HG03045 (cell line): ENCODE measurements around the gene RNF123.

Experiments used
- ATAC-seq: cut with Tn5 transposase; IDR thresholded peaks from one replicate; pipeline ENCODE4 v1.9.1; 2021; ENCODE audit warnings: mild to moderate bottlenecking, moderate library complexity; ENCODE audit not compliant: unreplicated experiment

The RNF123 gene

DNA sequence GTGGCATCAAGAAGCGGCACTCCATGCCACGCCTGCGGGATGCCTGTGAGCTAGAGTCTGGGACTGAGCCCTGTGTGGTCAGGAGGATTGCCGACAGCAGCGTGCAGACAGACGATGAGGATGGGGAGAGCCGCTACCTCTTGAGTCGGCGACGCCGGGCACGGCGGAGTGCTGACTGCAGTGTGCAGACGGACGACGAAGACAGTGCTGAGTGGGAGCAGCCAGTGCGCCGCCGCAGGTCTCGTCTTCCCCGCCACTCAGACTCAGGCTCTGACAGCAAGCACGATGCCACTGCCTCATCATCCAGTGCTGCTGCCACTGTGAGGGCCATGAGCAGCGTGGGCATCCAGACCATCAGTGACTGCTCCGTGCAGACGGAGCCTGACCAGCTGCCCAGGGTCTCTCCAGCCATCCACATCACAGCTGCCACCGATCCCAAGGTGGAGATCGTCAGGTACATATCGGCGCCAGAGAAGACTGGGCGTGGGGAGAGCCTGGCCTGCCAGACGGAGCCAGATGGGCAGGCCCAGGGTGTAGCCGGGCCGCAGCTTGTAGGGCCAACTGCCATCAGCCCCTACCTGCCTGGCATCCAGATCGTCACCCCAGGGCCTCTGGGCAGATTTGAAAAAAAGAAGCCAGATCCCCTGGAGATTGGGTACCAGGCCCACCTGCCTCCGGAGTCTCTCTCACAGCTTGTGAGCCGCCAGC is 32.0 kb upstream of the RNF123 start:
- ATAC-seq, result no peak

DNA sequence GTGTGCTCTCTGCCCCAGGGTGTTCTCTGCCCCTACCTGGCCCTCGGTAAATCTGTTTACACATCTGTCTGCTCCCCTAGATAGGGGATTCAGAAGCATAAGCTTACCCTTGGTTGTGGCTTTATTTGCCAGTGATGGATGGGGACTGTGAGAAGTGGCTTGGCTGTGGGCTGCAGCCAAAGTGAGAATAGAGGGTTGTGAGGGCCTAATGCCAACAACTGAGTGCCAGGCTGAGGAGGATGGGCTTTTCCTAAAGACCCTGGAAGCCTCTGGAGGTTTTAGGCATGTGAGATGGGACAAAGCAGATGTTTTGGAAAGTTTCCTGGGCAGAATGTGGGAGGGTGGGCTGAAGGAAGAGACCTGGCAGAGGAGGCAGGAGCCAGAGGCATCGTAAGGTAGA is 30.6 kb upstream of the RNF123 start:
- no peak for ATAC-seq

DNA sequence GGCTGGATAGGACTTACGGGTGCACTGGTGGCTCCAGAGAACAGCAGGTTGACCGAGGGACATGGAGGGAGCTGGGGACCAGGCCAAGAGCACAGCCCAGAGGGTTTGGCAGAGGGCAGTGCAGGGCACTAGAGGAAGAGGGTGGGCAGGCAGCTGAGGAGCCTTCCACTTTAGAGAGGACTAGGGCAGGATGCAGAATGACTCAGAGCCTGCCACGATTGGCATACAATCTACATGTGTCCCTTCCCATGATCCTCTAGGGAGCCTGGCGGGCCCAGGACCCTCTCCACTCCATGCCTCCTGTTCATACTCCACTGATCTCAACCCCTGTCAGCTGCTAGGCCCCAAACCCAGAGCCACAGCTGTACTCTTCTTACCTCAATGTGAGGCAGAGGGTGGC is 29.6 kb upstream of the RNF123 start:
- no peak for ATAC-seq

DNA sequence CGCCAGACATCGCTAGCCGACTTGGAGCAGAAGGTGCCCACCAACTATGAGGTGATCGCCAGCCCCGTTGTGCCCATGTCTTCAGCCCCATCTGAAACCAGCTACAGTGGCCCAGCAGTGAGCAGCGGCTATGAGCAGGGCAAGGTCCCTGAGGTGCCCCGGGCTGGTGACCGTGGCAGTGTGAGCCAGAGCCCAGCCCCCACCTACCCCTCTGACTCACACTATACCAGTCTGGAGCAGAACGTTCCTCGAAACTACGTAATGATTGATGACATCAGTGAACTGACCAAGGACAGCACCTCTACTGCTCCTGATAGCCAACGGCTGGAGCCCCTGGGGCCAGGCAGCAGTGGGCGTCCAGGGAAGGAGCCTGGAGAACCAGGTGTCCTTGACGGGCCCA is 28.1 kb upstream of the RNF123 start:
- no peak for ATAC-seq

DNA sequence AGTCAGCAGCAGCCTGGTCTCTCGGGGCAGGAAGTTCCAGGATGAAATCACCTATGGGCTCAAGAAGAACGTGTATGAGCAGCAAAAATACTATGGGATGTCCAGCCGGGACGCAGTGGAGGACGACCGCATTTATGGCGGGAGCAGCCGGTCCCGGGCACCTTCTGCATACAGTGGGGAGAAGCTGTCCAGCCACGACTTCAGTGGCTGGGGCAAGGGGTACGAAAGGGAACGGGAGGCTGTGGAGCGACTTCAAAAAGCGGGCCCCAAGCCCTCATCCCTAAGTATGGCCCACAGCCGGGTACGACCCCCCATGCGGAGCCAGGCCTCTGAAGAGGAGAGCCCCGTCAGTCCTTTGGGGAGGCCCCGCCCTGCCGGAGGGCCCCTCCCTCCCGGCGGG is 27.3 kb upstream of the RNF123 start:
- no peak for ATAC-seq

DNA sequence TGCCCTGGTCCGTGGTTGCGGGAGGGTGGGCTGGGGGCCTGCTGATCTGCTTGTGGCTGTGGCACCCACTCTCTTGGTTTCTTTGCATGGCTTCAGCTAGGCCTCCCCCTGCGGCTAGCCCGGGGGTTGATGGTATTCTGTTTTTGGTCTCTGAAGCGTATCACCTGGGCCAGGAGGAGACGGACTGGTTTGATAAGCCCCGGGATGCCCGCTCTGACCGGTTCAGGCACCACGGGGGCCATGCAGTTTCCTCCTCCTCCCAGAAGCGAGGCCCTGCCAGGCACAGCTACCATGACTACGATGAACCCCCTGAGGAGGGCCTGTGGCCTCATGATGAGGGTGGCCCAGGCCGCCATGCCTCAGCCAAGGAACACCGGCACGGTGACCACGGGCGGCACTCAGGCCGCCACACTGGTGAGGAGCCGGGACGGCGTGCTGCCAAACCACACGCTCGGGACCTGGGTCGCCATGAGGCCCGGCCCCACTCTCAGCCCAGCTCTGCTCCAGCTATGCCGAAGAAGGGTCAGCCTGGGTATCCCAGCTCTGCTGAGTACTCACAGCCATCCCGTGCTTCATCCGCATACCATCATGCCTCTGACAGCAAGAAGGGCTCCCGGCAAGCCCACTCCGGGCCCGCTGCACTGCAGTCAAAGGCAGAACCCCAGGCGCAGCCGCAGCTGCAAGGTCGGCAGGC is 26.5 kb upstream of the RNF123 start:
- ATAC-seq, result no peak

DNA sequence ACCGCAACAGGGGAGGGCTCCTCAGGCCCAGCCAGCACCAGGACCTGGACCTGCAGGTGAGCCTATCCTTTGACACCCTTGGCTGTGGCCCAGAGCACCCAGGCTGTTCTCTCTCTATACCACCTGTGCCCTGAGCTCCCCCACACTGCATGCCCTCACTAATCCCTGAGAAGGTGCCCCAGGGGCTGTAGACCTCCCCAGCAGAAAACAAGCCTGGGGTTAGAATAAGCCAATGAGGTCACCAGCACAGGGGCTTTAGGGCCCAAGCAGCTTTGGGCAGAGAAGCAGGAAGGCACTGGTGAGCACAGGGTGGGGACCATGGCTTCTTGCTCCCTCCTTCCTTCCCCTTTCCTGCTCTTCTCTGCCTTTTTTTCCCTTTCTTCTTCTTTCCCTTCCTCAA is 25.5 kb upstream of the RNF123 start:
- ATAC-seq, result no peak

DNA sequence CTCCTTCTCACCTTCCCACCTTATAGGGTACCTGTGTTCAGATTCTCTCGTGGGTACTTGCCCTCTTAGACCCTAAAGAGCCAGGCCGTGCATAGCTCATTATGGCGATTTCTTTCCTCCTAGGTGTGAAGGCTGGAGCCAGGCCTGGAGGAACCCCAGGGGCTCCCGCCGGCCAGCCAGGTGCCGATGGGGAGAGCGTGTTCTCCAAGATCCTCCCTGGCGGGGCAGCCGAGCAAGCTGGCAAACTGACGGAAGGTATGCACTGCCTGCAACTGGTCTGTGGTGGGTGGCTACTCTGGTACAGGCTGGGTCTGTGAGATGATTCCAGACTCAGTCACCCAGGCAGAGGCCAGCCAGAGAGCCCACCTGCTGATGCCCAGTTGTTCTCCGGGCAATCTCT is 25.1 kb upstream of the RNF123 start:
- ATAC-seq, result no peak

DNA sequence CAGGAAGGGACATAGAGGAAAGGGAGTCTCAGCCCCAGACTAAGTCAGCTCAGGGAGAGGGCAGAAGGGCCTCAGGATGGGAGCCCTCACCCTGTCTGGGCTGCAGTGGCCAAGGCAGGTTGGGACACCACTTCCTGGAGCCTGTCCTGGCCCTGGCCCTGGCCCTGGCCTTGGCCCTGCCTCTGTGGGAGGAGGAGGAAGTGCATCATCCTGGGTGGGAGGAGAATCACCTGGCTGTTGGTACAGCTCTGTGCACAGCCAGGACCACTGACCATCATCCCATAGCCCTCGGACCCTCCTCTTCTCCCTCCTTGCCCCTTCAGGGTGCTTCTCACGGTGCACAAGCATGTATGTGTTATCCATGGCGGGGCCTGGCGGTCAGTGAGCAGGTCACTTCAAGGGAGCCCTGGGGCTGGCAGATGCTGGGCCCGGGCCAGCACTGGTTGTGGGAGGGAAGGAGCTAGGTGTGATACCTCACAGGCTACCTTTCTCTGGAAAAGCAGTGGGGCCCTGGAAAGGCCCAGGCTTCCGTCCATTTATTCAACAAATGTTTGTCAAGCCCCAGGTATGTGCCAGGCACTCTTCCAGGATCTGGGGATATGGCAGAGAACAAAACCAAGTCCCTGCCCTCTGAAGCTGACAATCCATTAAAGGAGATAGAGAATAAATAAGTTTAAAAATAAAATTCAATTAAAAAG is 23.4 kb upstream of the RNF123 start:
- ATAC-seq, result no peak

DNA sequence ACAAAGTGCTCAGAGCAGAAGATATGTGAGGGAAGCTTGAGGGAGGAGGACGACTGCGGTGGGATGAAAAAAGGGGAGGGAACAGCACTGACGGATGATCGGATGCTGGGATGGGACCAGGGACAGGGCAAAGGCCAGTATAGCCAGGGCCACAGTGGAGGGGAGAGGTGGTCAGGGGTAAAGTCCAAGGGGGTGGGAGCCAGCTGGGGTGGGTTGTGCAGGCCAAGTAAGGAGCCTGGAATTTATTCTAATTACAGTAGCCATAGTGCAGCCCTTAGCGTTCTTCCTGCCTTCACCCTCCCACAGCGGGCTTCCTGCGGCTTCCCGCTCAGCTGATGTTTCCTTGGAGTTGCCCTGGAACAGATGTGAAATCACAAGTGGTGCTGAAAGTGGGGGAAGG is 22.8 kb upstream of the RNF123 start:
- ATAC-seq, result no peak

DNA sequence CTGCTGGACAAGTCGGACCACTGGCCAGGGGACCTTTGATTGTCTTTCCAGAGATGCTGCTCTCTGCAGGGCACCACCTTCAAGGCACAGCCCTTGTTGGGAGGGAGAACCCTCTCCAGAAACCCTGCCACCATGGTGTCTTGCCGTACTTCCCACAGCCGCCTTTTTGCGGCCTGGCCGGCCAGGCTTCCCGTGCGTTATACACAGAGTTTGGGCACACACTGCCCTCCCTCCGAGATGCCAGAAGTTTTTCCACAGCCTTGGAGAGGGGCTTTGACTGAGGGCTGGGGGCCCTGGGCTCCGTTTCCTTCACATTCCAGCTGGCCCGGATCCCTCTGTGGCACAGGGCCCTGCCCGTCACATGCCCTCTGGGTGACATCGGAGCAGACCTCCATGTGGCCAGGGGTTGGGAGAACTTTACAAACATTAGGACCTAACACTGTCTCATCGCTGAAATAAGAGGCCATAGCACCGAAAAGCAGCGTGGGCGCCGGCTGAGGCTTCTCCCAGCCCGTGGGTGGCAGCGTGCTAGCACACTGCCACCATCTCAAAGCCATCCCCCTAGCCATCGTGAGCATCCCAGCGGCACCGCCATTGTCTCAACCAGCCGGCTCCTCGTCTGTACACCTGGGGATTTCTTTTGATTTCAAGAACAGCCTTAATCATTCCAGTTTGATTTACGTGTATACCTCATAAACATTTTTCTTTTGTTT is 21.5 kb upstream of the RNF123 start:
- ATAC-seq, result no peak

DNA sequence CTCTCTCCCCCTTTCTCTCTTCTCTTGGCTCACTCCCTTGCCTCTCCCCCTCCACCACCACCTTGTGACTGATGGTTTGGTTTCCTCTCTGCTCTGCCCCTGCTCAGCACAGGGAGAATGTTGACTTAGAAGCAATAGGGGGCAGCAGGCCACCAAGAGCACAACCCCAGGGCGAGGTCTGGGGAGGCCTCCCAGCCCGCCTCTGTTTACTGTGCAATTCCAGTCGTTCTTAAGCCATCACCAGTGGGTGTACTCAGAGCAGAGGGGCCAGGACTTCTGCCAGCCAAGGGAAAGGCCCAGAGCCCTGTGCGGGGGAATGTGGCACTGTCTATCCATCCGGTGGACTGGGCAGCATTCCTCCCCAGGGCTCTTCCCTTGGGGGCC is 21.0 kb upstream of the RNF123 start:
- ATAC-seq, result no peak

DNA sequence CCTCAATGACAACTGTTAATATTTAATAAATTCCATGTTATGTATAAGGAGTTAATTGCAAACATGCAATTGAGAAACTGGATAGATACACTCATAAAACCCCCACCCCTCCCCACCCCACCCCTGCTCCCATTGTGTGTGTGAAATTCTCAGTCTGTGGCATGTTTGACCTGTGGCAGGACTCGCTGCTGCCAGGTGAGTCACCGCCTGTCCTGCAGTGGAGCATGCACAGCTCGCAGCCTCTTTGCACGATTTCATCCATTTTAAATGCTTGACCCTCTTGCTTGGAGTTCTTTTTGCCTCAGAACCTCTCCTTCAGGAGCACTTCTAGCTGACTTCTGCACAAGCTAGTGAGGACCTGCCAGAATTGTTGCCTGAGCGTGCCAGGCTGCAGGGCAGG is 20.5 kb upstream of the RNF123 start:
- ATAC-seq, result no peak

DNA sequence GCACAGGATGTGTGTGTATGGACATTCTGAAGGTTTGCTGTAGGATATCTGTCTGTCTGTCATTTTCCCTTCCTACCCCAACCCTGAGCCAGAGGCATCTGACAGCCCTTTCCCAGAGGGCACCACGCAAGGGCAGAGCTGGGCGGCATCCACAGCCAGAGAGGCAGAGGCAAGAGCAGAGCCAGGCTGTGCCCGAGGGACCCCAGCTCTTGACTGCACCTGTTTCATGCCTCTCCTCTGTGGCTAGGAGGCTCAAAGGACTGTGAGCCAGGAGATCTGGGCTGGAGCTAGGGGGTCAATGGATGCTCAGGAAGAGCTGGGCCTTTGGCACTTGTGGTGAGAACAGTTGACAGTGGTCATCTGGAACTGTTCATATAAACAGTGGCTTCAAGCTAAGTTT is 20.0 kb upstream of the RNF123 start:
- no peak for ATAC-seq

DNA sequence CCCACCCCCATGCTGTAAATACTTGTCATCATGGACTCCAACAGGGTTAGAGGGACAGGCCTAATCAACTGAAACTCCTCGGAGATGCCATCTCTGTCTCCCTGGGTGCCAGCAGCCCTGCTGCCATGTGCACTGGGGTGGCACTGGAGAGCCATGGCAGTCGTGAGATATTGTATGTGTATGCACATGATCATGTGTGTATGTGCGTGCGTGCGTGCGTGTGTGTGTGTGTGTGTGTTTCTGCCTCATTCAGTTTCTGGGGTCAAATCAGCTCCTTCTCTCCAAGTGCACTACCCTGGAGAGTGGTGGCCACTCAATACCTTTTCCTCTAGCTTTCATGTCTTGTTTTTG is 18.4 kb upstream of the RNF123 start:
- no peak for ATAC-seq

DNA sequence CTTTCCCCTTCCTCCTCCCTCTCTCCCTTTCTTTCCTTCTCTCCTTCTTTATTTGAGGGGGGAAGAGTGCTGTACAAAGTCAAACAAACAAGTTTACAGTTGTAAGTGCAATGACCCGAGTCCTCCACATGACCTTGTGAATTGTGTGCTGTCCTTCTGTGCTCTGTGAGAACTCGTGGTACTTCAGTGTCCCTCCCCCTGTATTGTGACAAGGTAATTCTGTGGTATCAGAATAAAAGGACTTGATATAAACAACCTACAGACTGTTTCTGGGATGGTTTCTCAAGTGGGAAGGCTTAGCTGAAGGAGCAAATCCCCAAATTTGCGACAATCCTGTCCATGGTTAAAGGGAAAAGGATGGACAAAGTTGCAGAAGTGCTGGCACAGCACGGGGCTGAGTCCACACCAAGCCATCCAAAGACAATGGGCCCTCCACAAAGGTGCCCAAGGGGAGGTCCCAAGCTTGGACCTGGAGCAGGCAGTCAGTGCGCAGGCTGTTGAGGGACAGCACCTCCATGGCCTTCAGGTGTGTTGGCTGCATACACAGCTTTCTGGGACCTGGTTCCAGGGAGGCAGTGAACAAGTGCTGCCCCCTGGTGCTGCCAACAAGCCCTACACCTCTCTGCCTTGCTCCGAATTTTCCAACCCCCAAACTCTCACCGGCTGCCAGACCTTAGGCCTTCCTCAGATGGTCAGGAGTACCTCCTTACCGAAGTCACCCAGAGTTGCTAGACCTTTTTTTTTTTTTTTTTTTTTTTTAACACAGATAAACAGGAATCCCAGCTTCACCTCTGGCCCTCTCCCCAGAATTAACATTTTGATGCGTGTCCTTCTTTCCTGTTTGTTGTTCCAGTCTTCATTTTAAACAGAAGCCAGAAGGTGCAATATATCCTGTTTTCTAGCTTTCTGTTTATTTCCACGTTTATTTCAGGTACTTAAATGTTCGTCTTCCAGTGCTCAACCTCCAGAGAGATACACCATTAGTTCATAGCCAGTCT is 17.8 kb upstream of the RNF123 start:
- no peak for ATAC-seq

DNA sequence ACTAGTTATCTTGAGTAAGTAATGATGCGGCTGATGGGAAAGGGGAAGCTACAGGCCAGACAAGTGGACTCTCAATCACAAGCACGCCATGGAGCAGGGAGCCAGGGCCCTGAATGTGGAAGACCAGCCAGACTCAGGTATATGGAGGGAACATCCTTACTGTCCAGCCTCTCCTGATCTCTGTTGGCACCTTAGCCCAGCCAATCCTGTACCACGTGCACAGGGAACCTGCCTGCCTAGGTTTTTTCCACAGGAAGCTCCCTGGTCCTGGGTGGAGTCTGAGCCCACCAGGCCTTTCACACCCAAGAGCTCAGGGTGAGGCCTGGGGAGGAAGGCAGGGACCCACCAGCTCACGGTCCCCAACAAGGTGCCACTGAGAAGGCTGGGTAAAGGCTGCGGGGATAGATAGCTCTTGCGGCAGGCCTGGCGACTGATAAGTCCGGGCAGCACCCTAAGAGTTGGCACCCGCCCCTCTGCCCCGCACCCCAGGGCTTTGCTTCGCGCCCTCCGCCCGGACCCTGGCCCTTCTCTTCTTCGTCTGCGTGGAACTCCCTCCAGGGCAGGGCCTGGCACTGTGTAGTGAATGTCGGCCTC is 16.1 kb upstream of the RNF123 start:
- ATAC-seq, result no peak

DNA sequence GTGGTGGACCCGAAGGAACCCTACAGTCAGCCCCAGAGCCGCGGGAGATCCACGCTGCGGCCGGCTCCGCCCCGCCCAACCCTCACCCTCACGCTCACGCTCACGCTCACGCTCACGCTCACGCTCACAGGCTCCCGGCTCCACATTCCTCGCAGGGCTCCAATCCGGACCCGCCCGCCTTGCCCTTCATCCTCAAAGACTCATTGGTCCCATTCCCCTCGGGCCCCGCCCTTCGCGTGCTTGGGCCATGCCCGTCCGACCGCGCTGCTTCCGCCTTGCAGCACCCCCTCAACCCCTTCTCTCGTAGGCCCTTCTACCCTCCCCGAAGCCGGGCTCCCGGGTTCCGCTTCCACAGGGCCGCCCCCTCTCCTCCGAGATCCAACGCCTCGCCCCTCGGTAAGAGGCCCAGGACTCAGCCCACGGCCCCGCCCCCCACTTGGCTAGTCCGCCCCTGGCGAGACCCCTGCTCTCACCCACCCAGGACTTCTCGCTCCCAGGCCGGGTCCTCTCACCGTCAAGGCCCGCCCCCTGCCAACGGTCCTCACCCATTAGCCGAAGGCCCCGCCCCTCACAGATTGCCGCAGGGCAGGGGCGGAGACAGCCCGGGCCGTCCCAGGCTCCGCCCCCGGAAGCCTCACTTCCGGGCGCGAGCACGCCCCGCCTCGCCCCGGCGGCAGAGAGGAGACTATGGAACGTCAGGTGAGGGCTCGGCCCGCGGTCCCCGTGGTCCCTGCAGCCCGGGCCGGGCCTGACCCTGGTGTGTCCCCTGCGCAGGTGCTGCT is 15.5 kb upstream of the RNF123 start, which contains the start of gene APEH:
Gene APEH, plus strand, starts transcription at position 637 of the 782 bp plus-strand sequence. Its CDS starts 51 bp downstream, at position 688.
- peak; percentile 79 for ATAC-seq

DNA sequence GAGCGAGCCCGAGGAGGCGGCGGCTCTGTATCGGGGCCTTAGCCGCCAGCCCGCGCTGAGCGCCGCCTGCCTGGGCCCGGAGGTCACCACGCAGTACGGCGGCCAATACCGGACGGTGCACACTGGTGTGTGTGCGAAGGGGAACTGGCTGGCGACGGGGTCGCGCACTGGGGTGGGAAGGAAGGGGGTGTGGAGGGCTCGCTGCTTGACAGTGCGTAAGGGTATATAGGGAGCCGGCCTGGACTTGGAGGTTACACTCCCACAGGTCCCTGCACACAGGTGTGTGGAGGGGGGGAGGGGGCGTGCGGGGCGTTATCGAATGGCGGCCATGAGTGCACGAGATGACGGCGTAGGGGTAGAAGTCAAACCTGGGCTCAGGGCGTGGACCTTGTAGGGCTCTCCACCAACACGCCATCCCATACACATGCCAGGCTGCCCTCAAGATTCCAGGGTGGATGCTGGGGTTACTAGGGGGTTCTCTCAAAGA is 14.8 kb upstream of the RNF123 start:
- peak; percentile 6 for ATAC-seq
